ENCODE results near the gene RNF2. TPM values are rescaled to one million over a fixed set of nuclear protein-coding genes. Genes with fewer than 3 reads are reported as not detected.

Gene RNF2
- total and polyA plus RNA-seq, 4 donors = 2.9 to 17.3 (median 4.9) TPM

GRCh38 chr1:185144233-185144632 is 98.9 kb downstream of the RNF2 start:
- no peak overlapping the region for H3K27ac ChIP-seq (ENCODE audit: low read depth in 1 of 2, low read length in 2 of 2)
- H3K9ac ChIP-seq (ENCODE audit: low read depth in 1 of 2, low read length in 2 of 2) = no peak overlapping the region
- peaks cover 3 to 52% (median 42%) of the 10 kb centered on the region in 4 donors for H3K36me3 ChIP-seq (ENCODE audit: control insufficient read depth in 4 of 4, insufficient read depth in 3 of 4, low read depth in 1 of 4, low read length in 3 of 4)
- H3K9me3 ChIP-seq (ENCODE audit: control insufficient read depth in 4 of 4, low read length in 3 of 4) = no peaks in the 10 kb centered on the region
- no peak for DNase-seq (ENCODE audit: low spot score)
- H3K4me3 ChIP-seq (ENCODE audit: low read depth in 1 of 3, low read length in 3 of 3) = no peak overlapping the region
- no peaks in the 10 kb centered on the region for H3K27me3 ChIP-seq (ENCODE audit: control insufficient read depth in 4 of 4, insufficient read depth in 4 of 4, low read length in 3 of 4)
- no peak for TF ChIP-seq GABPA (IDR thresholded peaks at IDR 0.05 in 1 of 2, conservative IDR thresholded peaks at IDR 0.05 in 1 of 2)
- no peak for TF ChIP-seq RAD21 (IDR thresholded peaks at IDR 0.05)
- no peak for TF ChIP-seq FOXA2 (IDR thresholded peaks at IDR 0.05)
- TF ChIP-seq HNF4A (conservative IDR thresholded peaks at IDR 0.05) = no peak
- TF ChIP-seq YY1 (IDR thresholded peaks at IDR 0.05) = no peak
- TF ChIP-seq REST (IDR thresholded peaks at IDR 0.05) = no peak
- no peak for TF ChIP-seq SP1 (IDR thresholded peaks at IDR 0.05)
- TF ChIP-seq ATF3 (IDR thresholded peaks at IDR 0.05) = no peak
- no peak for TF ChIP-seq MAX (IDR thresholded peaks at IDR 0.05)
- no peak for TF ChIP-seq CTCF (IDR thresholded peaks at IDR 0.05; ENCODE audit: low read depth, low read length, missing input control)
- no peak for TF ChIP-seq TAF1 (conservative IDR thresholded peaks at IDR 0.05)
- H3K4me1 ChIP-seq (ENCODE audit: control insufficient read depth in 4 of 4, insufficient read depth in 4 of 4, low read length in 3 of 4) = no peaks in the 10 kb centered on the region

GRCh38 chr1:185151215-185151614 is 105.9 kb downstream of the RNF2 start:
- WGBS = 98% methylated on average over 5 of the region's 5 CpGs
- no peaks in the 10 kb centered on the region for H3K9me3 ChIP-seq (ENCODE audit: control insufficient read depth in 4 of 4, low read length in 3 of 4)
- H3K4me3 ChIP-seq (ENCODE audit: low read depth in 1 of 3, low read length in 3 of 3) = no peak overlapping the region
- H3K4me1 ChIP-seq (ENCODE audit: control insufficient read depth in 4 of 4, insufficient read depth in 4 of 4, low read length in 3 of 4) = peaks cover 0 to 17% (median 15%) of the 10 kb centered on the region in 4 donors
- peaks cover 0 to 30% (median 18%) of the 10 kb centered on the region in 4 donors for H3K36me3 ChIP-seq (ENCODE audit: control insufficient read depth in 4 of 4, insufficient read depth in 3 of 4, low read depth in 1 of 4, low read length in 3 of 4)
- H3K27ac ChIP-seq (ENCODE audit: low read depth in 1 of 2, low read length in 2 of 2) = no peak overlapping the region
- H3K9ac ChIP-seq (ENCODE audit: low read depth in 1 of 2, low read length in 2 of 2) = no peak overlapping the region
- no peaks in the 10 kb centered on the region for H3K27me3 ChIP-seq (ENCODE audit: control insufficient read depth in 4 of 4, insufficient read depth in 4 of 4, low read length in 3 of 4)
- DNase-seq (ENCODE audit: low spot score) = no peak
- TF ChIP-seq HNF4G (IDR thresholded peaks at IDR 0.05) (no peak), FOXA2 (IDR thresholded peaks at IDR 0.05) (no peak), GABPA (IDR thresholded peaks at IDR 0.05 in 1 of 2, conservative IDR thresholded peaks at IDR 0.05 in 1 of 2) (no peak), MAX (IDR thresholded peaks at IDR 0.05) (no peak), REST (IDR thresholded peaks at IDR 0.05) (no peak), NR2F2 (IDR thresholded peaks at IDR 0.05) (no peak), HNF4A (conservative IDR thresholded peaks at IDR 0.05) (no peak)

Data from liver (tissue), 9 donors.